Astrocyte (in vitro differentiated cells and primary cell): ENCODE results near the gene UBE2D2. TPM values are rescaled to one million over a fixed set of nuclear protein-coding genes. Genes with fewer than 3 reads are reported as not detected.
A peak's percentile ranks its signal among the peaks of the same experiment; 100 is the strongest.

Experiments
- DNase-seq: peaks from one replicate; pipeline ENCODE4 v3.0.0-alpha.2; 2010; ENCODE audit warnings: low read depth
- FAIRE-seq: peaks from 2 replicates; lab custom pipeline; 2011; peaks lifted over from hg19 to GRCh38; lab: Jason Lieb, UNC
- H2AFZ ChIP-seq: 2 replicates; pipeline ENCODE4 v1.6.0; 2012; ENCODE audit warnings: low read depth, low read length, inconsistent platforms
- H3K27ac ChIP-seq: 2 replicates; pipeline ENCODE4 v1.5.1; 2011; ENCODE audit warnings: low read depth, low read length, inconsistent platforms
- H3K27me3 ChIP-seq: 2 replicates; pipeline ENCODE4 v1.6.0; 2011; ENCODE audit warnings: low read length, inconsistent platforms; ENCODE audit not compliant: insufficient read depth
- H3K36me3 ChIP-seq: 2 replicates; pipeline ENCODE4 v1.5.1; 2011; ENCODE audit warnings: low read length, inconsistent platforms; ENCODE audit not compliant: insufficient read depth
- H3K4me1 ChIP-seq: 2 replicates; pipeline ENCODE4 v1.5.1; 2011; ENCODE audit warnings: low read length, inconsistent platforms; ENCODE audit not compliant: insufficient read depth
- H3K4me2 ChIP-seq: 2 replicates; pipeline ENCODE4 v1.6.0; 2012; ENCODE audit warnings: low read length, inconsistent platforms
- H3K4me3 ChIP-seq: 2 replicates; pipeline ENCODE4 v1.5.1; 2011; ENCODE audit warnings: low read depth, mild to moderate bottlenecking, low read length, inconsistent platforms; ENCODE audit not compliant: insufficient read depth
- H3K79me2 ChIP-seq: 2 replicates; pipeline ENCODE4 v1.6.0; 2012; ENCODE audit warnings: mild to moderate bottlenecking, low read length, inconsistent platforms; ENCODE audit not compliant: insufficient read depth
- H3K9ac ChIP-seq: 2 replicates; pipeline ENCODE4 v1.6.0; 2012; ENCODE audit warnings: mild to moderate bottlenecking, low read length, inconsistent platforms
- H3K9me3 ChIP-seq: 2 replicates; pipeline ENCODE4 v1.5.1; 2012; ENCODE audit warnings: low read depth, mild to moderate bottlenecking, low read length, inconsistent platforms; ENCODE audit not compliant: insufficient read depth
- H4K20me1 ChIP-seq: 2 replicates; pipeline ENCODE4 v1.6.0; 2012; ENCODE audit warnings: low read length, inconsistent platforms; ENCODE audit not compliant: insufficient read depth
- H3K27ac Mint-ChIP-seq: one replicate; pipeline ENCODE4 v1.8.0; 2021; ENCODE audit warnings: mild to moderate bottlenecking, mixed read lengths; ENCODE audit not compliant: unreplicated experiment
- H3K27me3 Mint-ChIP-seq: one replicate; pipeline ENCODE4 v1.8.0; 2021; ENCODE audit warnings: low read depth, mixed read lengths; ENCODE audit not compliant: unreplicated experiment
- H3K36me3 Mint-ChIP-seq: one replicate; pipeline ENCODE4 v1.8.0; 2021; ENCODE audit warnings: low read depth, mixed read lengths; ENCODE audit not compliant: unreplicated experiment
- H3K4me1 Mint-ChIP-seq: one replicate; pipeline ENCODE4 v1.8.0; 2021; ENCODE audit warnings: low read depth, mixed read lengths; ENCODE audit not compliant: unreplicated experiment
- H3K4me3 Mint-ChIP-seq: one replicate; pipeline ENCODE4 v1.8.0; 2021; ENCODE audit warnings: mild to moderate bottlenecking, moderate library complexity, mixed read lengths; ENCODE audit not compliant: unreplicated experiment
- H3K9me3 Mint-ChIP-seq: one replicate; pipeline ENCODE4 v1.8.0; 2021; ENCODE audit warnings: mild to moderate bottlenecking, mixed read lengths; ENCODE audit not compliant: unreplicated experiment
- CTCF ChIP-seq: IDR thresholded peaks from 2 replicates; pipeline ENCODE4 v1.5.1; 2011; ENCODE audit warnings: low read depth, mild to moderate bottlenecking, inconsistent platforms, low read length, moderate library complexity; ENCODE audit not compliant: insufficient read depth
- EZH2 ChIP-seq: IDR thresholded peaks from 2 replicates; pipeline ENCODE4 v1.6.1; 2012; ENCODE audit warnings: mild to moderate bottlenecking, low read length, inconsistent platforms; ENCODE audit not compliant: insufficient read depth
- total RNA-seq: library from RNA; stranded (reverse); gene quantifications from 2 replicates; pipeline ENCODE4 v1.2.1, GENCODE V29; 2021

UBE2D2 gene
- total RNA-seq, 1 donor from 2014 or later = 169 TPM

- Histone ChIP-seq H3K4me1 (peaks cover 39% of the 10 kb centered on the region), H3K9me3 (no peaks in the 10 kb centered on the region), H3K4me2 (no peak overlapping the region), H3K4me3 (no peak overlapping the region), H3K36me3 (peaks cover 5% of the 10 kb centered on the region), H3K79me2 (peaks cover 2% of the 10 kb centered on the region), H3K9ac (no peak overlapping the region), H4K20me1 (peaks cover 6% of the 10 kb centered on the region), H3K27ac (no peak overlapping the region), H3K27me3 (no peaks in the 10 kb centered on the region), H2AFZ (no peak overlapping the region)
- Mint-ChIP-seq H3K27me3 (no peaks in the 10 kb centered on the region), H3K9me3 (no peaks in the 10 kb centered on the region), H3K36me3 (peaks cover 6% of the 10 kb centered on the region), H3K4me1 (peaks cover 38% of the 10 kb centered on the region), H3K4me3 (no peak overlapping the region), H3K27ac (peak overlapping the region; percentile 14)
- no peak for DNase-seq
- no peak for TF ChIP-seq CTCF
- no peak for TF ChIP-seq EZH2
- no peak for FAIRE-seq
These were observed 72.8 kb downstream of the UBE2D2 start for GRCh38 chr5:139634028-139634325.

DNA sequence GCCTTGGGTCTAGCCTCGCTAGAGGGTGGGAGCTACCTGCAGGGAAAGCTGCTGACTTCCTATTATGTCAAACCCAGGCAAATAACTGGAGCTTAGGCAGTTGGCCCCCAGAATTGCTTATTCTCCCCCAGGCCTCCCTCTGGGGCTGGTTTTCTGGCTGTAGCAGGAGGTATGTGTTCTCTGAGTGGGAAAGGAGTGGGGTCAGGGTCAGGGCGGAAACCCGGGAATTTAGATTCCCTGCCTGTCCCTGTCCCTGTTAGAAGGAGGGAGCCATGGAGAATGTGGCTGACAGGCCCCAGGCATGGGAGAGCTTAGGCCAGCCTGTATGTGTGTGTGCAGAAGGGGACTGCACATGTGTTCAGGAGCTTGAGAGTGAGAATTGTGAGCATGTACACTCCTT is 73.4 kb downstream of the UBE2D2 start:
- Histone ChIP-seq H3K36me3 (no peaks in the 10 kb centered on the region), H3K9me3 (no peaks in the 10 kb centered on the region), H3K4me1 (peaks cover 39% of the 10 kb centered on the region), H3K79me2 (peaks cover 2% of the 10 kb centered on the region), H2AFZ (no peak overlapping the region), H4K20me1 (peaks cover 6% of the 10 kb centered on the region), H3K27me3 (no peaks in the 10 kb centered on the region), H3K4me3 (no peak overlapping the region), H3K27ac (no peak overlapping the region), H3K9ac (no peak overlapping the region), H3K4me2 (no peak overlapping the region)
- Mint-ChIP-seq H3K4me1 (peaks cover 38% of the 10 kb centered on the region), H3K27me3 (no peaks in the 10 kb centered on the region), H3K9me3 (no peaks in the 10 kb centered on the region), H3K27ac (peak overlapping the region; percentile 64), H3K4me3 (no peak overlapping the region), H3K36me3 (peaks cover 3% of the 10 kb centered on the region)
- TF ChIP-seq EZH2 (no peak), CTCF (no peak)
- FAIRE-seq = no peak
- DNase-seq = no peak

DNA sequence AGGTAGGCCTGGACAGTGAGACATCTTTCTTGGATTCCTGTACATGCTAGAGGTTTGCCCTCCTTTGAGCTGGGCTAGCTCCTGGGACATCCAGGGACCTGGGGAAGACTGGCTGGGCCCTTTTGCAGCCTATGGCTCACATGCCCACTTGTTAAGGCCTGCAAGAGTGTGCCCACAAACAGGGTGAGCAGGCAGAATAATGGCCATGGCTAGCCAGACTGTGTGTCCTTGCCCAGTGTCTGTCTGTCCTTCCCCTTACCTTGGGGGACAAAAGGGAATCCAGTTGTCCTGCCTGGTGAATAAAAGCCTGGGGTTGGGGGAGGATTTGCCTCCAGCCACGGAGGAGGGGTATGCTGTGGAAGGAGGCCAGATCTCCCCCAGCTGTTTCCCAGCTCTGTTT is 74.1 kb downstream of the UBE2D2 start:
- Histone ChIP-seq H3K4me2 (no peak overlapping the region), H3K27me3 (no peaks in the 10 kb centered on the region), H3K27ac (no peak overlapping the region), H3K36me3 (no peaks in the 10 kb centered on the region), H3K79me2 (peaks cover 2% of the 10 kb centered on the region), H3K9ac (no peak overlapping the region), H4K20me1 (peaks cover 6% of the 10 kb centered on the region), H3K4me1 (peaks cover 39% of the 10 kb centered on the region), H3K4me3 (no peak overlapping the region), H2AFZ (no peak overlapping the region), H3K9me3 (no peaks in the 10 kb centered on the region)
- FAIRE-seq (no peak), DNase-seq (no peak)
- H3K27ac Mint-ChIP-seq = no peak overlapping the region
- H3K36me3 Mint-ChIP-seq = peaks cover 3% of the 10 kb centered on the region
- no peak for TF ChIP-seq EZH2
- no peak for TF ChIP-seq CTCF
- H3K4me1 Mint-ChIP-seq = peaks cover 42% of the 10 kb centered on the region
- no peaks in the 10 kb centered on the region for H3K27me3 Mint-ChIP-seq
- no peaks in the 10 kb centered on the region for H3K9me3 Mint-ChIP-seq
- H3K4me3 Mint-ChIP-seq = no peak overlapping the region
